K562 (cell line): Measurements from ENCODE around the gene SESN2. TPM values are rescaled to one million over a fixed set of nuclear protein-coding genes. Genes with fewer than 3 reads are reported as not detected.
A peak's percentile ranks its signal among the peaks of the same experiment; 100 is the strongest.

ENCODE experiments used
- AFF1 ChIP-seq, 2 experiments: fragments of 450-650 bp; IDR thresholded peaks; 2 replicates each; pipeline ENCODE4 v1.6.1; 2018; ENCODE audit warnings: mild to moderate bottlenecking in 2 of 2, low read depth in 1 of 2; ENCODE audit not compliant: partially characterized antibody in 2 of 2
- ATF6 ChIP-seq: sonication (generic); formaldehyde crosslinking; IDR thresholded peaks from 2 replicates; pipeline ENCODE4 v1.4.0; 2020; ENCODE audit warnings: mild to moderate bottlenecking, missing genetic modification reagents
- CBFA2T2 ChIP-seq: fragments of 450-650 bp; conservative IDR thresholded peaks from 2 replicates; pipeline ENCODE4 v1.6.1; 2017; ENCODE audit warnings: mild to moderate bottlenecking
- CEBPG ChIP-seq, 3 experiments: fragments of 200-800 bp in 1 of 3; sonication (Bioruptor generic) in 1 of 3; sonication (generic) in 1 of 3; formaldehyde crosslinking in 1 of 3; IDR thresholded peaks in 2 of 3; conservative IDR thresholded peaks in 1 of 3; 2 replicates each; pipeline versions ENCODE4 v1.6.1 to v1.8.0; 2016 to 2022; ENCODE audit warnings: missing compliant biosample characterization in 2 of 3, missing genetic modification characterization in 2 of 3, mild to moderate bottlenecking in 1 of 3, missing genetic modification reagents in 1 of 3
- FOXM1 ChIP-seq, 2 experiments: fragments of 450-650 bp in 1 of 2; sonication (generic) in 1 of 2; formaldehyde crosslinking in 1 of 2; IDR thresholded peaks; 2 replicates each; pipeline versions ENCODE4 v1.6.1 to v1.9.0; 2017 to 2022; ENCODE audit warnings: low read depth in 2 of 2, mild to moderate bottlenecking in 2 of 2, missing genetic modification reagents in 1 of 2, moderate library complexity in 1 of 2
- MXI1 ChIP-seq: IDR thresholded peaks from 2 replicates; pipeline ENCODE4 v1.6.1; 2011; ENCODE audit warnings: low read depth, mild to moderate bottlenecking, improper control_type of control experiment, low read length
- PHF21A ChIP-seq: fragments of 450-650 bp; IDR thresholded peaks from 2 replicates; pipeline ENCODE4 v1.6.1; 2017; ENCODE audit warnings: low read depth, borderline replicate concordance
- TEAD1 ChIP-seq, 2 experiments: fragments of 450-650 bp in 1 of 2; sonication (generic) in 1 of 2; formaldehyde crosslinking; IDR thresholded peaks; 2 replicates each; pipeline versions ENCODE4 v1.4.0 to v1.8.0; 2020 to 2022; ENCODE audit warnings: mild to moderate bottlenecking in 2 of 2, missing genetic modification reagents in 1 of 2
- ZFX ChIP-seq: sonication (generic); formaldehyde crosslinking; IDR thresholded peaks from 2 replicates; pipeline ENCODE4 v1.8.0; 2022; ENCODE audit warnings: mild to moderate bottlenecking, missing genetic modification reagents, moderate library complexity
- ZNF23 ChIP-seq: fragments of 250-450 bp; sonication (Bioruptor Pico); IDR thresholded peaks from 2 replicates; pipeline ENCODE4 v1.4.0; 2020; ENCODE audit warnings: mild to moderate bottlenecking
- ZNF24 ChIP-seq: fragments of 450-650 bp; IDR thresholded peaks from 2 replicates; pipeline ENCODE4 v1.6.1; 2016
- ZNF277 ChIP-seq: fragments of 250-450 bp; sonication (Bioruptor Pico); IDR thresholded peaks from 2 replicates; pipeline ENCODE4 v1.8.0; 2022; ENCODE audit warnings: inconsistent platforms, mild to moderate bottlenecking, moderate library complexity, borderline replicate concordance
- polyA plus RNA-seq, 8 experiments: library from polyadenylated mRNA; depleted of rRNA in 4 of 8; stranded (reverse) in 5 of 8; unstranded in 3 of 8; fragments of >200 nt; fragmentation: Nextera tagmentation in 2 of 8; fragmentation: Illumina TruSeq in 1 of 8; extraction: Ambion mirVana in 2 of 8; extraction: Trizol in 1 of 8; gene quantifications; 2 replicates each; pipeline versions ENCODE4 v1.2.1 to v1.2.3, GENCODE V29; 2011 to 2014; ENCODE audit warnings: inconsistent platforms in 1 of 8, missing spikeins in 1 of 8
- total RNA-seq, 7 experiments: library from RNA; depleted of rRNA in 6 of 7; stranded (reverse); fragments of >200 nt in 6 of 7; fragmentation: Illumina TruSeq in 2 of 7; extraction: Trizol in 2 of 7; gene quantifications; 2 replicates each; pipeline versions ENCODE4 v1.2.1 to v1.2.3, GENCODE V29; 2011 to 2021; ENCODE audit warnings: low replicate concordance in 1 of 7
- TF ChIP-seq, protein P1 (sequence below): fragments of 450-650 bp; formaldehyde crosslinking; IDR thresholded peaks from 2 replicates; pipeline ENCODE4 v1.4.0; 2022; ENCODE audit warnings: missing genetic modification characterization
- TF ChIP-seq, protein P2 (sequence below), 2 experiments: fragments of 450-650 bp in 1 of 2; sonication (generic) in 1 of 2; formaldehyde crosslinking in 1 of 2; IDR thresholded peaks in 1 of 2; conservative IDR thresholded peaks in 1 of 2; 2 replicates each; pipeline versions ENCODE4 v1.6.1 to v1.8.1; 2016 to 2023; ENCODE audit warnings: mild to moderate bottlenecking in 2 of 2, moderate library complexity in 2 of 2, inconsistent platforms in 1 of 2, missing genetic modification reagents in 1 of 2
- TF ChIP-seq, protein P3 (sequence below): fragments of 250-450 bp; sonication (Bioruptor Pico); IDR thresholded peaks from 2 replicates; pipeline ENCODE4 v1.8.0; 2022; ENCODE audit warnings: moderate library complexity, mild to moderate bottlenecking, inconsistent platforms

The SESN2 gene
- total and polyA plus RNA-seq, 9 of the 15 experiments (the other 6 are each of a cell fraction or from before 2014, with no cell fraction given), result 3.7 to 71.3 (median 16.8) TPM

DNA sequence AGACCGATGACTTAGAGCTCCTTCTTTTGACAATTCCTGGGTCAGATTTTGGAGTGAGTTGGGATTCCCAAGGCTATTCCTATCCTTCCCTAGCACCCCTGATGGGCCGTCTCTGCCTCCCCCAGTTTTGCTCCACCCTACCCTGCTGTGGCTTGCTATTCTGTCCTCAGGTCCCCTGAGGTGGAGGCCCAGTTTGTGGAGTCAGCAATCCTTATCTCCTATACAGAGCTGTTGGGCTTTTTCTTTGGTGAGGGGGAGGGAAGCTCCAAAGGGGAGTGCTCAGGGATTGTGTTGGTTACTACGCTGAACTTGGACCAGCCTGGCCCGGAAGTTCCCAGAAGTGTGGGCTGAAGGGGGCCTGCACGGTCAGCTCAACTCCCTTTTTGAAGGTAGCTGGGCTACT lies 7.6 kb downstream of the SESN2 start (continued):
- TF ChIP-seq ATF6 (CRISPR knock-in tag), result peak; percentile 80; the same call in 1 of the 2 replicates
- TF ChIP-seq FOXM1 (IDR thresholded peaks at IDR 0.05; ENCODE audit: low read depth), result peak; percentile 10; the same call in 1 of the 2 replicates
- no peak for TF ChIP-seq FOXM1 (CRISPR knock-in tag; IDR thresholded peaks at IDR 0.05; ENCODE audit: low read depth)
- no peak for TF ChIP-seq MXI1
- no peak for TF ChIP-seq ZNF277
- peak in 1 of 2 experiments; percentile 20 for TF ChIP-seq AFF1 (IDR thresholded peaks at IDR 0.05; ENCODE audit: low read depth in 1 of 2, partially characterized antibody in 2 of 2)
- 0 out of 2 replicates have a peak, but pooled peaks have one; percentile 9 for TF ChIP-seq ZNF24
- TF ChIP-seq CEBPG (CRISPR knock-in tag; IDR thresholded peaks at IDR 0.05), result no peak
- no peak for TF ChIP-seq CEBPG (tag; conservative IDR thresholded peaks at IDR 0.05 in 1 of 2, IDR thresholded peaks at IDR 0.05 in 1 of 2)
- no peak for TF ChIP-seq ZNF23 (CRISPR knock-in tag)
- peak; percentile 44; the same call in 1 of the 2 replicates for TF ChIP-seq ZFX (CRISPR knock-in tag)
- peak; percentile 53; the same call in 1 of the 2 replicates for TF ChIP-seq PHF21A
- TF ChIP-seq, protein P1, sequence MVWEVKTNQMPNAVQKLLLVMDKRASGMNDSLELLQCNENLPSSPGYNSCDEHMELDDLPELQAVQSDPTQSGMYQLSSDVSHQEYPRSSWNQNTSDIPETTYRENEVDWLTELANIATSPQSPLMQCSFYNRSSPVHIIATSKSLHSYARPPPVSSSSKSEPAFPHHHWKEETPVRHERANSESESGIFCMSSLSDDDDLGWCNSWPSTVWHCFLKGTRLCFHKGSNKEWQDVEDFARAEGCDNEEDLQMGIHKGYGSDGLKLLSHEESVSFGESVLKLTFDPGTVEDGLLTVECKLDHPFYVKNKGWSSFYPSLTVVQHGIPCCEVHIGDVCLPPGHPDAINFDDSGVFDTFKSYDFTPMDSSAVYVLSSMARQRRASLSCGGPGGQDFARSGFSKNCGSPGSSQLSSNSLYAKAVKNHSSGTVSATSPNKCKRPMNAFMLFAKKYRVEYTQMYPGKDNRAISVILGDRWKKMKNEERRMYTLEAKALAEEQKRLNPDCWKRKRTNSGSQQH (CRISPR knock-in tag), result no peak
- TF ChIP-seq TEAD1 (CRISPR knock-in tag; IDR thresholded peaks at IDR 0.05), result 0 out of 4 replicates have a peak, but pooled peaks of 1 of the 2 experiments have one; percentile 44
- TF ChIP-seq CBFA2T2, result peak; percentile 65
- TF ChIP-seq, protein P2, sequence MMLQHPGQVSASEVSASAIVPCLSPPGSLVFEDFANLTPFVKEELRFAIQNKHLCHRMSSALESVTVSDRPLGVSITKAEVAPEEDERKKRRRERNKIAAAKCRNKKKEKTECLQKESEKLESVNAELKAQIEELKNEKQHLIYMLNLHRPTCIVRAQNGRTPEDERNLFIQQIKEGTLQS (IDR thresholded peaks at IDR 0.05), result no peak
- TF ChIP-seq, protein P2 (CRISPR knock-in tag; conservative IDR thresholded peaks at IDR 0.05), result no peak
- TF ChIP-seq, protein P3, sequence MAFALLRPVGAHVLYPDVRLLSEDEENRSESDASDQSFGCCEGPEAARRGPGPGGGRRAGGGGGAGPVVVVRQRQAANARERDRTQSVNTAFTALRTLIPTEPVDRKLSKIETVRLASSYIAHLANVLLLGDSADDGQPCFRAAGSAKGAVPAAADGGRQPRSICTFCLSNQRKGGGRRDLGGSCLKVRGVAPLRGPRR (CRISPR knock-in tag), result no peak
